Adrenal gland (tissue), 12 donors: ENCODE results near the gene TRAF3. TPM values are rescaled to one million over a fixed set of nuclear protein-coding genes. Genes with fewer than 3 reads are reported as not detected.

Experiments
- DNase-seq, 7 donors: peaks; one replicate each; pipeline ENCODE4 v3.0.0-alpha.2; 2019 to 2020
- H3K27ac ChIP-seq, 5 donors: fragments of 200-600 bp; sonication (generic) in 4 of 5; 1 replicate in 3 of 5; 2 replicates in 2 of 5; pipeline versions ENCODE4 v1.5.1 to v1.8.0; 2016 to 2020; ENCODE audit warnings: mild to moderate bottlenecking in 1 of 5
- H3K27me3 ChIP-seq: fragments of 200-600 bp; 2 replicates; pipeline ENCODE4 v1.8.0; 2021
- H3K36me3 ChIP-seq, 2 donors: fragments of 200-600 bp; replicated peaks in 1 of 2; 1 replicate in 1 of 2; 2 replicates in 1 of 2; pipeline versions ENCODE4 v1.5.1 to v1.8.0; 2018 to 2022
- H3K4me1 ChIP-seq, 2 donors: fragments of 200-600 bp; replicated peaks in 1 of 2; 1 replicate in 1 of 2; 2 replicates in 1 of 2; pipeline versions ENCODE4 v1.5.1 to v1.8.0; 2018 to 2021
- H3K4me3 ChIP-seq, 4 donors: fragments of 200-600 bp; sonication (generic) in 3 of 4; one replicate each; pipeline ENCODE4 v1.5.1; 2016 to 2018
- H3K9me3 ChIP-seq, 3 donors: fragments of 200-600 bp; sonication (generic) in 1 of 3; replicated peaks in 1 of 3; 1 replicate in 2 of 3; 2 replicates in 1 of 3; pipeline versions ENCODE4 v1.5.1 to v1.8.0; 2016 to 2021
- CTCF ChIP-seq, 6 experiments: fragments of 450-650 bp in 4 of 6; fragments of 200-600 bp in 2 of 6; sonication (generic) in 1 of 6; IDR thresholded peaks; 1 replicate in 5 of 6; 2 replicates in 1 of 6; pipeline versions ENCODE4 v1.5.1 to v1.8.0; 2016 to 2021; ENCODE audit warnings: antibody characterized with exemption in 6 of 6, mild to moderate bottlenecking in 2 of 6, moderate library complexity in 1 of 6
- POLR2A ChIP-seq, 2 donors: fragments of 450-650 bp; IDR thresholded peaks; one replicate each; pipeline ENCODE4 v1.6.1; 2017; ENCODE audit warnings: antibody characterized with exemption in 2 of 2, mild to moderate bottlenecking in 2 of 2, moderate library complexity in 1 of 2
- WGBS, 4 donors: extraction: QIAGEN DNeasy Blood & Tissue Kit in 2 of 4; methylation state at CpG; one replicate each; pipeline versions ENCODE4 v1.1.5 to v1.1.7; 2013 to 2017; 5-methylcytosine and 5-hydroxymethylcytosine counted together
- intact Hi-C, 2 donors: fragments of 100-400 bp; cut with DNase I; formaldehyde crosslinking; loops; one replicate each; pipeline versions ENCODE4 v1.14.1 to v1.15.0; 2022 to 2023
- polyA plus RNA-seq, 3 donors: library from polyadenylated mRNA; stranded (reverse); fragments of 200-250 nt in 2 of 3; fragments of 350-450 nt in 1 of 3; fragmentation: Illumina TruSeq in 1 of 3; extraction: RNeasy Lipid Tissue Mini Kit (QIAGEN cat#74804) in 1 of 3; gene quantifications; one replicate each; pipeline ENCODE4 v1.2.3, GENCODE V29; 2013 to 2014
- total RNA-seq, 9 donors: library from RNA; depleted of rRNA in 4 of 9; stranded (reverse); fragments of >200 nt in 4 of 9; fragments of 120-200 nt in 1 of 9; fragmentation: NEBNext Ultra II Directional in 1 of 9; extraction: Animal tissue kit (Norgen Biotek cat#: 25700) in 1 of 9; gene quantifications; one replicate each; pipeline versions ENCODE4 v1.1.0 to v1.2.4, GENCODE V29; 2013 to 2023
- donor health status: healthy with polysubstance abuse.
- donor health status: Bipolar disorder and iron deficiency.
- donor health status: DM: yes; HTN: yes; CAD: no.
- donor health status: DM: no; HTN: no; CAD: no.
- donor health status: DM: no; HTN: no; CAD: no.
- donor health status: DM: yes; HTN: yes; CAD: no.

The TRAF3 gene
- total and polyA plus RNA-seq, 12 donors = 3.7 to 14.5 (median 9.8) TPM

- no peaks in the 10 kb centered on the region for H3K36me3 ChIP-seq
- no peak for DNase-seq
- no peaks in the 10 kb centered on the region for H3K9me3 ChIP-seq
- WGBS, 4 donors = 6 to 12% (median 8%) methylated on average over 26 to 53 of the region's 53 CpGs; no CpG with 5 or more reads in 1 of the 4 donors
- H3K27me3 ChIP-seq = peaks cover 3% of the 10 kb centered on the region
- TF ChIP-seq CTCF (IDR thresholded peaks at IDR 0.05) (no peak), POLR2A (IDR thresholded peaks at IDR 0.05) (no peak)
- H3K27ac ChIP-seq = no peak overlapping the region
- intact Hi-C loops = no loop called here
- H3K4me3 ChIP-seq = no peak overlapping the region
- H3K4me1 ChIP-seq = peaks cover 0 to 15% of the 10 kb centered on the region in 2 donors
Measured at GRCh38 chr14:102923201-102923924, 146.1 kb downstream of the TRAF3 start.

GRCh38 chr14:102923925-102924486 is 146.8 kb downstream of the TRAF3 start:
- peaks cover 8% of the 10 kb centered on the region for H3K27me3 ChIP-seq
- TF ChIP-seq POLR2A (IDR thresholded peaks at IDR 0.05) = no peak
- no peak for TF ChIP-seq CTCF (IDR thresholded peaks at IDR 0.05)
- H3K27ac ChIP-seq = no peak overlapping the region
- peaks cover 6 to 21% of the 10 kb centered on the region in 2 donors for H3K4me1 ChIP-seq
- no peak for DNase-seq
- intact Hi-C loops = no loop called here
- 40 to 77% (median 49%) methylated on average over 4 to 11 of the region's 11 CpGs for WGBS, 4 donors
- H3K4me3 ChIP-seq = no peak overlapping the region
- no peaks in the 10 kb centered on the region for H3K36me3 ChIP-seq
- no peaks in the 10 kb centered on the region for H3K9me3 ChIP-seq

- DNase-seq = no peak
Measured at GRCh38 chr14:102924632-102925588, 147.7 kb downstream of the TRAF3 start.

More at GRCh38 chr14:102924632-102925588, 147.7 kb downstream of the TRAF3 start:
- WGBS, 4 donors = 78 to 86% (median 84%) methylated on average over 13 to 25 of the region's 25 CpGs
- H3K36me3 ChIP-seq = no peaks in the 10 kb centered on the region
- TF ChIP-seq POLR2A (IDR thresholded peaks at IDR 0.05) (no peak), CTCF (IDR thresholded peaks at IDR 0.05) (no peak)
- H3K27me3 ChIP-seq = peaks cover 17% of the 10 kb centered on the region
- H3K4me1 ChIP-seq = peaks cover 15 to 30% of the 10 kb centered on the region in 2 donors
- no peaks in the 10 kb centered on the region for H3K9me3 ChIP-seq
- intact Hi-C loops = no loop called here
- no peak overlapping the region for H3K27ac ChIP-seq
- H3K4me3 ChIP-seq = no peak overlapping the region
